CD14-positive monocyte (primary cell): ENCODE results near the gene MEGF6. TPM values are rescaled to one million over a fixed set of nuclear protein-coding genes. Genes with fewer than 3 reads are reported as not detected.
A peak's percentile ranks its signal among the peaks of the same experiment; 100 is the strongest.

Source experiments
- DNase-seq, 3 donors: peaks; one replicate each; pipeline ENCODE4 v3.0.0-alpha.2; 2011 to 2022
- H2AFZ ChIP-seq: 2 replicates; pipeline ENCODE4 v1.6.0; 2012; ENCODE audit warnings: mild to moderate bottlenecking, low read depth, low read length, inconsistent platforms; ENCODE audit not compliant: insufficient read depth, poor library complexity, severe bottlenecking
- H3K27ac ChIP-seq, 2 donors: 1 replicate in 1 of 2; 2 replicates in 1 of 2; pipeline ENCODE4 v1.5.1; 2012 to 2013; ENCODE audit warnings: low read length in 2 of 2, control low read depth in 1 of 2, inconsistent platforms in 1 of 2, low read depth in 1 of 2, mild to moderate bottlenecking in 1 of 2
- H3K27me3 ChIP-seq, 2 donors: one replicate each; pipeline versions ENCODE4 v1.6.0 to v1.6.1; 2011 to 2013; ENCODE audit warnings: low read length in 2 of 2; ENCODE audit not compliant: control insufficient read depth in 2 of 2, insufficient read depth in 2 of 2
- H3K36me3 ChIP-seq, 2 donors: replicated peaks in 1 of 2; 1 replicate in 1 of 2; 2 replicates in 1 of 2; pipeline versions ENCODE4 v1.5.1 to v1.6.1; 2012 to 2013; ENCODE audit warnings: low read length in 2 of 2, control low read depth in 1 of 2, inconsistent platforms in 1 of 2, mild to moderate bottlenecking in 1 of 2; ENCODE audit not compliant: insufficient read depth in 2 of 2, control insufficient read depth in 1 of 2
- H3K4me1 ChIP-seq, 2 donors: 1 replicate in 1 of 2; 2 replicates in 1 of 2; pipeline versions ENCODE4 v1.5.1 to v1.6.1; 2012 to 2013; ENCODE audit warnings: low read length in 2 of 2, control low read depth in 1 of 2, inconsistent platforms in 1 of 2, mild to moderate bottlenecking in 1 of 2, moderate library complexity in 1 of 2; ENCODE audit not compliant: insufficient read depth in 2 of 2, control insufficient read depth in 1 of 2
- H3K4me2 ChIP-seq: replicated peaks from 2 replicates; pipeline ENCODE3; 2012; ENCODE audit warnings: low read length, moderate library complexity, mild to moderate bottlenecking; ENCODE audit not compliant: poor library complexity, severe bottlenecking; ENCODE audit errors: extremely low read depth
- H3K4me3 ChIP-seq, 3 experiments: fragments of 200-600 bp in 1 of 3; sonication (generic) in 1 of 3; replicated peaks in 1 of 3; 1 replicate in 2 of 3; 2 replicates in 1 of 3; pipeline ENCODE4 v1.5.1; 2011 to 2013; ENCODE audit warnings: low read length in 3 of 3, mild to moderate bottlenecking in 3 of 3, control low read depth in 2 of 3, low read depth in 2 of 3, inconsistent platforms in 1 of 3, moderate library complexity in 1 of 3
- H3K79me2 ChIP-seq: 2 replicates; pipeline ENCODE4 v1.6.0; 2012; ENCODE audit warnings: mild to moderate bottlenecking, control low read depth, inconsistent platforms, low read length, moderate library complexity; ENCODE audit not compliant: insufficient read depth
- H3K9ac ChIP-seq: 2 replicates; pipeline ENCODE4 v1.6.0; 2017; ENCODE audit warnings: low read length, mild to moderate bottlenecking; ENCODE audit not compliant: insufficient read depth, poor library complexity, severe bottlenecking
- H3K9me3 ChIP-seq, 2 donors: replicated peaks in 1 of 2; 1 replicate in 1 of 2; 2 replicates in 1 of 2; pipeline versions ENCODE4 v1.5.1 to v1.6.1; 2012 to 2013; ENCODE audit warnings: low read length in 2 of 2, control low read depth in 1 of 2; ENCODE audit not compliant: control insufficient read depth in 1 of 2, insufficient read depth in 1 of 2
- H4K20me1 ChIP-seq: 2 replicates; pipeline ENCODE4 v1.6.0; 2012; ENCODE audit warnings: mild to moderate bottlenecking, low read length, control low read depth, moderate library complexity; ENCODE audit not compliant: insufficient read depth
- H3K27ac Mint-ChIP-seq, 7 donors: one replicate each; pipeline ENCODE4 v1.8.0; 2020; ENCODE audit warnings: mild to moderate bottlenecking in 7 of 7, mixed read lengths in 7 of 7, moderate library complexity in 6 of 7, inconsistent platforms in 2 of 7
- H3K27me3 Mint-ChIP-seq, 3 donors: one replicate each; pipeline ENCODE4 v1.8.0; 2021 to 2022; ENCODE audit warnings: low read depth in 3 of 3, mild to moderate bottlenecking in 3 of 3, mixed read lengths in 3 of 3, moderate library complexity in 3 of 3, inconsistent platforms in 1 of 3
- H3K36me3 Mint-ChIP-seq, 2 donors: one replicate each; pipeline ENCODE4 v1.8.0; 2020; ENCODE audit warnings: mixed read lengths in 2 of 2, inconsistent platforms in 1 of 2, mild to moderate bottlenecking in 1 of 2
- H3K4me1 Mint-ChIP-seq: one replicate; pipeline ENCODE4 v1.8.0; 2020; ENCODE audit warnings: mild to moderate bottlenecking, mixed read lengths
- H3K4me3 Mint-ChIP-seq, 2 donors: one replicate each; pipeline ENCODE4 v1.8.0; 2020; ENCODE audit warnings: mild to moderate bottlenecking in 2 of 2, mixed read lengths in 2 of 2, moderate library complexity in 1 of 2
- H3K9me3 Mint-ChIP-seq, 7 donors: one replicate each; pipeline ENCODE4 v1.8.0; 2020 to 2022; ENCODE audit warnings: mixed read lengths in 7 of 7, mild to moderate bottlenecking in 6 of 7, moderate library complexity in 6 of 7, inconsistent platforms in 2 of 7
- CTCF ChIP-seq: fragments of 200-600 bp; IDR thresholded peaks from one replicate; pipeline ENCODE4 v1.8.0; 2022; ENCODE audit warnings: antibody characterized with exemption, mild to moderate bottlenecking
- WGBS: methylation state at CpG from one replicate; pipeline ENCODE4 v1.1.5; 2013; ENCODE audit warnings: missing lambda C conversion rate; ENCODE audit not compliant: insufficient coverage; 5-methylcytosine and 5-hydroxymethylcytosine counted together
- intact Hi-C, 2 donors: fragments of 100-400 bp; cut with micrococcal nuclease; formaldehyde crosslinking; loops; one replicate each; pipeline versions ENCODE4 v1.15.0 to v1.15.1; 2023
- polyA plus RNA-seq, 3 donors: library from polyadenylated mRNA; depleted of rRNA in 1 of 3; unstranded in 2 of 3; stranded (reverse) in 1 of 3; fragments of 300-500 nt in 2 of 3; fragments of >200 nt in 1 of 3; fragmentation: Illumina TruSeq in 2 of 3; gene quantifications; 1 replicate in 2 of 3; 2 replicates in 1 of 3; pipeline ENCODE4 v1.2.3, GENCODE V29; 2012 to 2021

Gene MEGF6
- polyA plus RNA-seq, 3 donors = 0.39 to 3.8 (median 1.2) TPM

GRCh38 chr1:3533067-3534048 lies 78.0 kb downstream of the MEGF6 start:
- no peak overlapping the region for H3K27ac Mint-ChIP-seq
- DNase-seq = no peak
- no peaks in the 10 kb centered on the region for H3K36me3 Mint-ChIP-seq
- intact Hi-C loops = no loop called here
- no peak overlapping the region for H3K4me3 ChIP-seq
- no peak overlapping the region for H2AFZ ChIP-seq
- WGBS = 93% methylated on average over 19 of the region's 30 CpGs
- no peaks in the 10 kb centered on the region for H3K27me3 ChIP-seq
- H3K4me3 Mint-ChIP-seq = peak overlapping the region in 1 of 2 donors; percentile 35
- no peak overlapping the region for H3K27ac ChIP-seq
- no peaks in the 10 kb centered on the region for H3K9me3 Mint-ChIP-seq
- no peak overlapping the region for H3K4me2 ChIP-seq
- peaks cover 14 to 16% of the 10 kb centered on the region in 2 donors for H3K4me1 ChIP-seq
- TF ChIP-seq CTCF = no peak
- no peak overlapping the region for H3K9ac ChIP-seq
- H3K27me3 Mint-ChIP-seq = peaks cover 4 to 7% (median 4%) of the 10 kb centered on the region in 3 donors
- H4K20me1 ChIP-seq = no peaks in the 10 kb centered on the region
- H3K4me1 Mint-ChIP-seq = peaks cover 16% of the 10 kb centered on the region
- H3K36me3 ChIP-seq = no peaks in the 10 kb centered on the region
- no peaks in the 10 kb centered on the region for H3K9me3 ChIP-seq
- H3K79me2 ChIP-seq = no peaks in the 10 kb centered on the region

- no peak for TF ChIP-seq CTCF
- Histone ChIP-seq H3K9ac (no peak overlapping the region), H3K4me1 (peaks cover 9 to 12% of the 10 kb centered on the region in 2 donors), H3K27me3 (no peaks in the 10 kb centered on the region), H3K79me2 (no peaks in the 10 kb centered on the region), H3K4me2 (no peak overlapping the region), H4K20me1 (no peaks in the 10 kb centered on the region), H3K27ac (no peak overlapping the region), H3K9me3 (no peaks in the 10 kb centered on the region), H3K36me3 (no peaks in the 10 kb centered on the region), H2AFZ (no peak overlapping the region), H3K4me3 (no peak overlapping the region)
- no peaks in the 10 kb centered on the region for H3K9me3 Mint-ChIP-seq
- no peak for DNase-seq
- peaks cover 2 to 8% (median 4%) of the 10 kb centered on the region in 3 donors for H3K27me3 Mint-ChIP-seq
- H3K27ac Mint-ChIP-seq = peak overlapping the region in 1 of 7 donors; percentile 15
- no peaks in the 10 kb centered on the region for H3K36me3 Mint-ChIP-seq
- H3K4me3 Mint-ChIP-seq = peak overlapping the region in 1 of 2 donors; percentile 94
- WGBS = 72% methylated on average over 10 of the region's 10 CpGs
- intact Hi-C loops = no loop called here
- H3K4me1 Mint-ChIP-seq = peaks cover 11% of the 10 kb centered on the region
Measured at GRCh38 chr1:3531928-3532327, 79.4 kb downstream of the MEGF6 start.
